Measurements from ENCODE around the gene TSKS. TPM values are rescaled to one million over a fixed set of nuclear protein-coding genes. Genes with fewer than 3 reads are reported as not detected.

TSKS gene
- total RNA-seq, 4 donors from 2014 or later: 0.32 to 12.7 (median 0.82) TPM; not detected in 1

GRCh38 chr19:49809160-49809940, 46.2 kb upstream of the TSKS start:
- WGBS, 2 donors (ENCODE audit: low coverage in 1 of 2): 15% methylated on average over 38 of the region's 50 CpGs; no CpG with 5 or more reads in 1 of the 2 donors
- H3K36me3 ChIP-seq: no peaks in the 10 kb centered on the region
- no peaks in the 10 kb centered on the region for H3K9me3 ChIP-seq
- intact Hi-C loops (cut with DNase I; ENCODE audit: low total_unique reads): loop anchor here (5.0 kb wide), 1 partner anchor 42 kb away; the partner anchor contains the start of gene AP2A1
- TF ChIP-seq EP300 (IDR thresholded peaks at IDR 0.05; ENCODE audit: low read depth) (no peak), POLR2A (IDR thresholded peaks at IDR 0.05) (peak; percentile 53), POLR2AphosphoS5 (IDR thresholded peaks at IDR 0.05) (peak in 2 of 3 donors; percentile 45 to 46)
- in situ Hi-C loops (cut with MboI; ENCODE audit: low pct_ligation_motif_present in 1 of 4, low pct_unique_long_range_greater_than_20kb in 1 of 4, low sequenced_read_pairs in 3 of 4): no loop called here
- peak overlapping the region; percentile 38 to 57 (median 46) for H3K4me3 ChIP-seq
- H3K4me1 ChIP-seq: peaks cover 4 to 29% (median 16%) of the 10 kb centered on the region in 4 donors
- peak overlapping the region; percentile 62 to 84 (median 78) for H3K27ac ChIP-seq
- no peaks in the 10 kb centered on the region for H3K27me3 ChIP-seq
- peak; percentile 66 for DNase-seq

DNA sequence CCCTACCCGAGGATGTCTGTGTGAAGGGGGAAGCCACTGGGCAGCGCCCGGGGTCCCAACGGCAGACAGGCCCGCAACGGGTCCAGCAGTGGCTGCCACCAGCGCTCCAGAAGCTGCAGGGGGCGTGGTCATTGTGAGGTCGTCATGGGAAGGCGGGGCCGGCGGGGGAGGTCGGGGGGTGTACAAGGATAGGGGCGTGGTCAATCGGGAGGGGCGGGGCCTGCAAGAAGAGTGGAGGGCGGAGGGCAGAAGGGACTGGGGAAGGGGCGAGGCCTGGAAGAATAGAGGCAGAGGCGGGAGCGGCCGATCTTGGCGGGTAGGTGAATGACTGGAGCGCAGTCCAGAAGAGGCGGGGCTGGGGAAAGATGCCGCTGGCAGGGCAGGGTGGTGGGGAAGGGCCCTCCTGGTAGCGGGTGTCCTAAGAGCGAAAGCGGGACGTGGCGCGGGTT, 45.6 kb upstream of the TSKS start:
- peak overlapping the region; percentile 38 to 57 (median 46) for H3K4me3 ChIP-seq
- H3K27me3 ChIP-seq: no peaks in the 10 kb centered on the region
- in situ Hi-C loops (cut with MboI; ENCODE audit: low pct_ligation_motif_present in 1 of 4, low pct_unique_long_range_greater_than_20kb in 1 of 4, low sequenced_read_pairs in 3 of 4): no loop called here
- 1% methylated on average over 31 of the region's 31 CpGs; no CpG with 5 or more reads in 1 of the 2 donors for WGBS, 2 donors (ENCODE audit: low coverage in 1 of 2)
- peak; percentile 95 for DNase-seq
- intact Hi-C loops (cut with DNase I; ENCODE audit: low total_unique reads): loop anchor here (5.0 kb wide), 1 partner anchor 41 kb away; the partner anchor contains the start of gene AP2A1
- H3K9me3 ChIP-seq: no peaks in the 10 kb centered on the region
- no peaks in the 10 kb centered on the region for H3K36me3 ChIP-seq
- peaks cover 4 to 29% (median 14%) of the 10 kb centered on the region in 4 donors for H3K4me1 ChIP-seq
- peak overlapping the region; percentile 62 to 84 (median 78) for H3K27ac ChIP-seq
- TF ChIP-seq POLR2A (IDR thresholded peaks at IDR 0.05) (peak; percentile 27), EP300 (IDR thresholded peaks at IDR 0.05; ENCODE audit: low read depth) (no peak), POLR2AphosphoS5 (IDR thresholded peaks at IDR 0.05) (peak in 1 of 3 donors; percentile 25)
- TF ChIP-seq, protein P1, sequence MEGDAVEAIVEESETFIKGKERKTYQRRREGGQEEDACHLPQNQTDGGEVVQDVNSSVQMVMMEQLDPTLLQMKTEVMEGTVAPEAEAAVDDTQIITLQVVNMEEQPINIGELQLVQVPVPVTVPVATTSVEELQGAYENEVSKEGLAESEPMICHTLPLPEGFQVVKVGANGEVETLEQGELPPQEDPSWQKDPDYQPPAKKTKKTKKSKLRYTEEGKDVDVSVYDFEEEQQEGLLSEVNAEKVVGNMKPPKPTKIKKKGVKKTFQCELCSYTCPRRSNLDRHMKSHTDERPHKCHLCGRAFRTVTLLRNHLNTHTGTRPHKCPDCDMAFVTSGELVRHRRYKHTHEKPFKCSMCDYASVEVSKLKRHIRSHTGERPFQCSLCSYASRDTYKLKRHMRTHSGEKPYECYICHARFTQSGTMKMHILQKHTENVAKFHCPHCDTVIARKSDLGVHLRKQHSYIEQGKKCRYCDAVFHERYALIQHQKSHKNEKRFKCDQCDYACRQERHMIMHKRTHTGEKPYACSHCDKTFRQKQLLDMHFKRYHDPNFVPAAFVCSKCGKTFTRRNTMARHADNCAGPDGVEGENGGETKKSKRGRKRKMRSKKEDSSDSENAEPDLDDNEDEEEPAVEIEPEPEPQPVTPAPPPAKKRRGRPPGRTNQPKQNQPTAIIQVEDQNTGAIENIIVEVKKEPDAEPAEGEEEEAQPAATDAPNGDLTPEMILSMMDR (IDR thresholded peaks at IDR 0.05): no peak

- WGBS, 2 donors (ENCODE audit: low coverage in 1 of 2): 83 to 90% methylated on average over 3 to 20 of the region's 20 CpGs
- TF ChIP-seq, protein P1 (IDR thresholded peaks at IDR 0.05): no peak
- TF ChIP-seq POLR2A (IDR thresholded peaks at IDR 0.05) (no peak), EP300 (IDR thresholded peaks at IDR 0.05; ENCODE audit: low read depth) (no peak), POLR2AphosphoS5 (IDR thresholded peaks at IDR 0.05) (no peak)
- intact Hi-C loops (cut with DNase I; ENCODE audit: low total_unique reads): loop anchor here (5.0 kb wide), 1 partner anchor 41 kb away; the partner anchor contains the start of gene AP2A1
- peak overlapping the region; percentile 62 to 84 (median 78) for H3K27ac ChIP-seq
- peak overlapping the region in 2 of 4 donors; percentile 51 to 57 for H3K4me3 ChIP-seq
- H3K9me3 ChIP-seq: no peaks in the 10 kb centered on the region
- DNase-seq: no peak
- peaks cover 4 to 29% (median 14%) of the 10 kb centered on the region in 4 donors for H3K4me1 ChIP-seq
- H3K27me3 ChIP-seq: no peaks in the 10 kb centered on the region
- H3K36me3 ChIP-seq: peaks cover 0 to 6% (median 2%) of the 10 kb centered on the region in 4 donors
- in situ Hi-C loops (cut with MboI; ENCODE audit: low pct_ligation_motif_present in 1 of 4, low pct_unique_long_range_greater_than_20kb in 1 of 4, low sequenced_read_pairs in 3 of 4): no loop called here
Observed at GRCh38 chr19:49807904-49808675, 45.0 kb upstream of the TSKS start.

GRCh38 chr19:49807058-49807903, 44.2 kb upstream of the TSKS start:
- DNase-seq: no peak
- H3K36me3 ChIP-seq: peaks cover 0 to 7% (median 2%) of the 10 kb centered on the region in 4 donors
- H3K4me3 ChIP-seq: no peak overlapping the region
- peaks cover 4 to 23% (median 14%) of the 10 kb centered on the region in 4 donors for H3K4me1 ChIP-seq
- intact Hi-C loops (cut with DNase I; ENCODE audit: low total_unique reads): loop anchor here (5.0 kb wide), 1 partner anchor 40 kb away; the partner anchor contains the start of gene AP2A1
- in situ Hi-C loops (cut with MboI; ENCODE audit: low pct_ligation_motif_present in 1 of 4, low pct_unique_long_range_greater_than_20kb in 1 of 4, low sequenced_read_pairs in 3 of 4): no loop called here
- WGBS, 2 donors (ENCODE audit: low coverage in 1 of 2): 80% methylated on average over 18 of the region's 18 CpGs; no CpG with 5 or more reads in 1 of the 2 donors
- no peak overlapping the region for H3K27ac ChIP-seq
- H3K9me3 ChIP-seq: no peaks in the 10 kb centered on the region
- no peak for TF ChIP-seq POLR2AphosphoS5 (IDR thresholded peaks at IDR 0.05)
- no peaks in the 10 kb centered on the region for H3K27me3 ChIP-seq
